GDM1 (cell line): ENCODE data around the gene GRIN3B.

Source experiments
- DNase-seq: peaks from one replicate; lab custom pipeline; 2025; lab: John Stamatoyannopoulos, UW

The GRIN3B gene

GRCh38 chr19:1007399-1008251 is 7.4 kb downstream of the GRIN3B start:
- no peak for DNase-seq

GRCh38 chr19:1008268-1009040 is 8.2 kb downstream of the GRIN3B start:
- DNase-seq = no peak

- DNase-seq = no peak
These were observed 9.1 kb downstream of the GRIN3B start for GRCh38 chr19:1009041-1009980.

GRCh38 chr19:1009981-1010538 is 9.8 kb downstream of the GRIN3B start:
- DNase-seq = no peak

GRCh38 chr19:1010586-1011510 is 10.6 kb downstream of the GRIN3B start:
- DNase-seq = no peak

- DNase-seq = no peak
These were observed 11.7 kb downstream of the GRIN3B start for GRCh38 chr19:1011831-1012333.

GRCh38 chr19:1012334-1012733 is 12.1 kb downstream of the GRIN3B start:
- DNase-seq = no peak

- no peak for DNase-seq
These were observed 13.0 kb downstream of the GRIN3B start for GRCh38 chr19:1013218-1013617.

GRCh38 chr19:1014161-1015060 is 14.2 kb downstream of the GRIN3B start:
- no peak for DNase-seq

- no peak for DNase-seq
These were observed 15.0 kb downstream of the GRIN3B start for GRCh38 chr19:1015061-1015781.

GRCh38 chr19:1015782-1016646 is 15.8 kb downstream of the GRIN3B start:
- DNase-seq = no peak

- no peak for DNase-seq
These were observed 16.5 kb downstream of the GRIN3B start for GRCh38 chr19:1016647-1017114.

- no peak for DNase-seq
These were observed 17.1 kb downstream of the GRIN3B start for GRCh38 chr19:1017115-1017905.

GRCh38 chr19:1017906-1018305 is 17.7 kb downstream of the GRIN3B start:
- no peak for DNase-seq

- DNase-seq = no peak
These were observed 18.2 kb downstream of the GRIN3B start for GRCh38 chr19:1018393-1018792.

GRCh38 chr19:1018932-1019615 is 18.9 kb downstream of the GRIN3B start:
- no peak for DNase-seq
